Measurements from ENCODE around the gene RPS6KB1.

DNA sequence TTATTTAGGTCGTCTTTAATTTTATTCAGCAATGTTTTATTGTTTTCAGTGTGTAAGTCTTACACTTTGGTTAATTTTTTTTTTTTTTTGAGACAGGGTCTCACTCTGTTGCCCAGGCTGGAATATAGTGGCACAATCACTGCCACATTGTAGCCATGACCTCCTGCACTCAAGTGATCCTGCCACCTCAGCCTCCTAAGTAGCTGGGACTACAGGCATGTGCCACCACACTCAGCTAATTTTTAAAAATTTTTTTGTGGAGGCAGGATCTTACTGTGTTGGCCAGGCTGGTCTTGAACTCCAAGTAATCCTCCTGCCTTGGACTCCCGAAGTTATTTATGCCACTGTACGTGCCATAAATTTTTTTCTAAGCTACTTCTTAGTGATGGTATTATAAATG is 14.5 kb downstream of the RPS6KB1 start:
- no peak for TF ChIP-seq CTCF (IDR thresholded peaks at IDR 0.05; ENCODE audit: low read length)
- no peak for TF ChIP-seq EZH2 (IDR thresholded peaks at IDR 0.05; ENCODE audit: borderline replicate concordance, low read length)
